ENCODE results near the gene WDR3. TPM values are rescaled to one million over a fixed set of nuclear protein-coding genes. Genes with fewer than 3 reads are reported as not detected.
"Not testable (repeated sequence)": the region's sequence is repeated elsewhere in the genome, so short reads cannot be mapped to it uniquely, and the experiment has no call there.

Gene WDR3
- total RNA-seq, 1 donor from 2014 or later, result 17.3 TPM

DNA sequence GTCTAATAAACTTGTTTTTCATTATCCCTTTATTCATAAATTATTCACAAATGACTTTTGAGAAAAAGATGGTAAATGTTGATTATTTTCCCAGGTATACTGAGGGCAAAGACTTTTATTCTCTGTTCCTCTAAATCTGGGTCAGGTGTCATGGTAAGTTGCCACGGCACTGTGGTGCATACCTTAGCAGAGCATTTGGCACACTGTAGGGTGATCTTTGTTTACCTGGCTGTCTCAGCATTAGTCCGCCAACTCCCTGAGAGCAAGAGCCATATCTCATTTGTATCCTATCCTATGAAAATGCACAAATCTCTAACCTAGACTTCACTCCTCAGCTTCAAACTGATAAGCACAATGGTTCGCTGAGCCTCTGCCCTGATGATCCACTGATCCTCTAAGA lies 25.1 kb upstream of the WDR3 start:
- H3K9me3 Mint-ChIP-seq (ENCODE audit: low read depth), result no peaks in the 10 kb centered on the region
- TF ChIP-seq, protein P1, sequence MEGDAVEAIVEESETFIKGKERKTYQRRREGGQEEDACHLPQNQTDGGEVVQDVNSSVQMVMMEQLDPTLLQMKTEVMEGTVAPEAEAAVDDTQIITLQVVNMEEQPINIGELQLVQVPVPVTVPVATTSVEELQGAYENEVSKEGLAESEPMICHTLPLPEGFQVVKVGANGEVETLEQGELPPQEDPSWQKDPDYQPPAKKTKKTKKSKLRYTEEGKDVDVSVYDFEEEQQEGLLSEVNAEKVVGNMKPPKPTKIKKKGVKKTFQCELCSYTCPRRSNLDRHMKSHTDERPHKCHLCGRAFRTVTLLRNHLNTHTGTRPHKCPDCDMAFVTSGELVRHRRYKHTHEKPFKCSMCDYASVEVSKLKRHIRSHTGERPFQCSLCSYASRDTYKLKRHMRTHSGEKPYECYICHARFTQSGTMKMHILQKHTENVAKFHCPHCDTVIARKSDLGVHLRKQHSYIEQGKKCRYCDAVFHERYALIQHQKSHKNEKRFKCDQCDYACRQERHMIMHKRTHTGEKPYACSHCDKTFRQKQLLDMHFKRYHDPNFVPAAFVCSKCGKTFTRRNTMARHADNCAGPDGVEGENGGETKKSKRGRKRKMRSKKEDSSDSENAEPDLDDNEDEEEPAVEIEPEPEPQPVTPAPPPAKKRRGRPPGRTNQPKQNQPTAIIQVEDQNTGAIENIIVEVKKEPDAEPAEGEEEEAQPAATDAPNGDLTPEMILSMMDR (IDR thresholded peaks at IDR 0.05), result no peak
- no peak overlapping the region for H3K4me3 Mint-ChIP-seq (ENCODE audit: unreplicated experiment)
- no peak for DNase-seq (ENCODE audit: low spot score)
- H3K27me3 Mint-ChIP-seq (ENCODE audit: low read depth), result no peaks in the 10 kb centered on the region
- H3K36me3 Mint-ChIP-seq (ENCODE audit: low read depth), result peaks cover 38% of the 10 kb centered on the region
- no peak overlapping the region for H3K27ac Mint-ChIP-seq (ENCODE audit: unreplicated experiment)
- no peaks in the 10 kb centered on the region for H3K4me1 Mint-ChIP-seq (ENCODE audit: low read depth)

DNA sequence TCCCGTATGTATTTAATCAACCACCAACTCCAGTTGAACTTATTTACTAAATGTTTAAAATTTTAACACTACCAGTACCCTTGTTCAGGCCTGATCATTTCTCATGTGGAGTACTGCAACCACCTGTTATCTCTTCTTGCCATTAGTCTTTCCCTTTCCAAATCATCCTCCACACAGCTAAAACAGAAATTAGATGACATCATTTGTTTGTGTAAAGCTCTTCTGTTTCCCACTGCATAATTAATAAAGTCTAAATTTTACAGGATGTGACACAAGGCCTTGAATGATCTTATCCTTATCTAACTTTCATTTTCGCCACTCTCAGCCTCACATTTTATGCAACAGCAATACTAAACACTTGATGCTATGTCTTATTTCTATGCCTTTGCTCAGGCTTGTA lies 24.5 kb upstream of the WDR3 start:
- no peak overlapping the region for H3K27ac Mint-ChIP-seq (ENCODE audit: unreplicated experiment)
- DNase-seq (ENCODE audit: low spot score), result no peak
- H3K4me3 Mint-ChIP-seq (ENCODE audit: unreplicated experiment), result no peak overlapping the region
- TF ChIP-seq, protein P1 (IDR thresholded peaks at IDR 0.05), result no peak
- H3K36me3 Mint-ChIP-seq (ENCODE audit: low read depth), result peaks cover 38% of the 10 kb centered on the region
- H3K9me3 Mint-ChIP-seq (ENCODE audit: low read depth), result no peaks in the 10 kb centered on the region
- no peaks in the 10 kb centered on the region for H3K27me3 Mint-ChIP-seq (ENCODE audit: low read depth)
- no peaks in the 10 kb centered on the region for H3K4me1 Mint-ChIP-seq (ENCODE audit: low read depth)

DNA sequence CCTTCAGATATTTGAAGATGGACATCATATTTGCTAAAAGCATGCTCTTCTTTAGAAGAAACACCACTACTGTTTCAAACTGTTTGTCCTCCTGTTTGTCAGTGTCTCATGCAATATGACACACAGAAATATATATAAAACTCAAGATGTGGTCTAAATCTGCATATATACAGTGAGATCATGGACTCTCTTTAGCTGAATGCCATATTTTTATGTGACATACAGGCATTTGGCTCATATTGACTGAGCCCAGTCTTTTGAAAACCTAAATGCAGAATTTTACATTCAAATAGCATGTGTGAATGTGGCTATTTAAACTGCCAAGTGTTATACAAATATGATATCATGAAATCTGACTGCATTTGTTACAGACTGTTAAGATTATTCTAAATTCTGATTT lies 18.5 kb upstream of the WDR3 start:
- TF ChIP-seq, protein P1 (IDR thresholded peaks at IDR 0.05), result no peak
- Mint-ChIP-seq H3K4me1 (ENCODE audit: low read depth) (peaks cover 5% of the 10 kb centered on the region), H3K9me3 (ENCODE audit: low read depth) (no peaks in the 10 kb centered on the region), H3K27me3 (ENCODE audit: low read depth) (no peaks in the 10 kb centered on the region), H3K36me3 (ENCODE audit: low read depth) (peaks cover 36% of the 10 kb centered on the region), H3K27ac (ENCODE audit: unreplicated experiment) (no peak overlapping the region), H3K4me3 (ENCODE audit: unreplicated experiment) (no peak overlapping the region)
- no peak for DNase-seq (ENCODE audit: low spot score)

DNA sequence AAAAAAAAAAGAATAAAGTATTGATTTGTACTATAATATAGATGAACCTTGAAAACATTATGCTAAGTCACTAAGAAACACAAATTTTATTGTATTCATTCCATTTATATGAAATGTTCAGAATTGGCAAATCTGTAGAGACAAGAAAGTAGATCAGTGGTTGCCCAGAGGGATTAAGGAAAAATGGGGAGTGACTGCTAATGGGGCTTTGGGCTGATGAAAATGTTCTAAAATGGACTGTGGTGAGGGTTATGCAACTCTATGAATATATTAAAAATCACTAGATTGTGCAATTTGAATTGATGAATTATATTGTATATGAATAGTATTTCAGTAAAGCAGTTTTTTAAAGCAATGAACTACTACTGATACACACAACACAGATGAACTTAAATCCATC lies 10.2 kb upstream of the WDR3 start:
- TF ChIP-seq, protein P1 (IDR thresholded peaks at IDR 0.05), result no peak
- Mint-ChIP-seq H3K27ac (ENCODE audit: unreplicated experiment) (no peak overlapping the region), H3K4me3 (ENCODE audit: unreplicated experiment) (no peak overlapping the region), H3K36me3 (ENCODE audit: low read depth) (peaks cover 23% of the 10 kb centered on the region), H3K27me3 (ENCODE audit: low read depth) (no peaks in the 10 kb centered on the region), H3K4me1 (ENCODE audit: low read depth) (no peaks in the 10 kb centered on the region), H3K9me3 (ENCODE audit: low read depth) (no peaks in the 10 kb centered on the region)
- DNase-seq (ENCODE audit: low spot score), result no peak

DNA sequence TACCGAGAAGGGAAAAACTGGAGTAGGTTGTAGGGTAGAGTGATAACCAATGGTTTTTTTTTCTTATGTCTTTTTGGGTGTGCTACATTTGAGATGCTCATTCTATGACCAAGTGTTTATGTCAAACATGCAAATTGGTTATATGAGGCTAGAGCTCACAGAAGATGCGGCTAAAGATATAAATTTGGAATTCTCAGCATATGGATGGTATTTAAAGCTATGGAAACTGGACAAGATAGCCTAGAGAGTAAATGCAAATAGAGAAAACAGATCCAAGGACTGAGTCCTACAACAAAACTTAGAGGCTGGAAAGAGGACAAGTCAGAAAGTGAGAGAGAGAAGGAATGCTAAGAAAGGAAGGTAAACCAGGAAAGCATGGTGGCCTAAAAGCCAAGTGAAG lies 7.5 kb upstream of the WDR3 start:
- H3K9me3 Mint-ChIP-seq (ENCODE audit: low read depth), result no peaks in the 10 kb centered on the region
- no peaks in the 10 kb centered on the region for H3K27me3 Mint-ChIP-seq (ENCODE audit: low read depth)
- H3K4me3 Mint-ChIP-seq (ENCODE audit: unreplicated experiment), result no peak overlapping the region
- no peak overlapping the region for H3K27ac Mint-ChIP-seq (ENCODE audit: unreplicated experiment)
- TF ChIP-seq, protein P1 (IDR thresholded peaks at IDR 0.05), result no peak
- H3K4me1 Mint-ChIP-seq (ENCODE audit: low read depth), result peaks cover under 1% of the 10 kb centered on the region
- H3K36me3 Mint-ChIP-seq (ENCODE audit: low read depth), result peaks cover 10% of the 10 kb centered on the region
- no peak for DNase-seq (ENCODE audit: low spot score)

DNA sequence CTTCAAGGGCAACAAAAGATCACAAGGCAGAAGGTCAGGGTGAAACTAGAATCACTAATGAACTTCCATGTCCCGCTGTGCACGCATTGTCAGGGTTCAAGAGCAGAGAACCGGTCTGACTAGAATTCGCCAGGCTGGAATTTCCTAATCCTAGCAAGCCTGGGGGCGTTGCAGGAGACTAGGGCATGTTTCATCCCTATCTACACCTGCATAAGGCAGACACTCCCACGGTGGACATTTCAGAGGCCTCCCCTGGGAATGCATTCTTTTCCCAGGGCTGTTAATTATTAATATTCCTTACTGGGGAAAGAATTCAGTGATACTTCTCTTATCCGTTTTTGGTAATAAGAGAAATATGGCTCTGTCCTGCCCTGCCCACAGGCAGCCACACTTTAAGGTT lies 6.8 kb upstream of the WDR3 start:
- H3K4me1 Mint-ChIP-seq (ENCODE audit: low read depth); H3K27me3 Mint-ChIP-seq (ENCODE audit: low read depth); H3K27ac Mint-ChIP-seq (ENCODE audit: unreplicated experiment): not testable (repeated sequence)

More for the DNA sequence above, 6.8 kb upstream of the WDR3 start:
- not testable (repeated sequence) for H3K36me3 Mint-ChIP-seq (ENCODE audit: low read depth); DNase-seq (ENCODE audit: low spot score); H3K9me3 Mint-ChIP-seq (ENCODE audit: low read depth); H3K4me3 Mint-ChIP-seq (ENCODE audit: unreplicated experiment)
